ENCODE results near the gene RPL13A.

Gene RPL13A

GRCh38 chr19:49534632-49535385 is 47.4 kb downstream of the RPL13A start:
- peaks cover 85% of the 10 kb centered on the region for H3K36me3 ChIP-seq (ENCODE audit: insufficient read depth, low read length)
- H3K9ac ChIP-seq (ENCODE audit: insufficient read length) = no peak overlapping the region
- no peak overlapping the region for H3K4me3 ChIP-seq
- TF ChIP-seq POLR2AphosphoS5 (IDR thresholded peaks at IDR 0.05; ENCODE audit: borderline replicate concordance, low read depth, low read length) (peak; percentile 0; the same call in 1 of the 2 replicates), EZH2 (IDR thresholded peaks at IDR 0.05) (no peak)
- peak overlapping the region; percentile 78 for H3K27ac ChIP-seq
- no peaks in the 10 kb centered on the region for H3K9me3 ChIP-seq (ENCODE audit: low read depth, low read length)
- DNase-seq (ENCODE audit: low read depth, low spot score) = no peak

DNA sequence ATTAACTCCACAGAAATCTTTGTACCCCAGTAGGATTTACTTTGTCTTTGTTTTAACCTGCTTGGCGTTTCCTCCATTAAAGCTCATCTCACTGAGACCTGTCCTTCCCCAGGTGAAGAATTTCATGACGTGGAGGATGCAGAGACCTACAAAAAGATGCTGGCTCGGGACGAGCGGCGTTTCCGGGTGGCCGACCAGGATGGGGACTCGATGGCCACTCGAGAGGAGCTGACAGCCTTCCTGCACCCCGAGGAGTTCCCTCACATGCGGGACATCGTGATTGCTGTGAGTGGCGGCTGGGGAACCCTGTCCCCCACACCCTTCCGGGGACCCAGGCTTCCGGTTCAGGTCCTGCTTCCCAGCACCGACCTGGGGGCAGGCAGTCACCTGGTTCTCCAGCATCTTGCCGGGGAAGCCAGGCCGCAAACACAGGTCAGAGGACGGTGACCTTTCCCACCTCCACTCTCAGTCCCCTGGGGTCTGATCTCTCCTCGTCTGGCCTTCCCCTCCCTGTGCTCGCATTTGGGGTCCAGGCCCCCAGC is 49.6 kb downstream of the RPL13A start:
- peaks cover 90% of the 10 kb centered on the region for H3K36me3 ChIP-seq (ENCODE audit: insufficient read depth, low read length)
- TF ChIP-seq EZH2 (IDR thresholded peaks at IDR 0.05) = no peak
- TF ChIP-seq FOXP2 (optimal IDR thresholded peaks at IDR 0.05; ENCODE audit: control extremely low read depth, extremely low read length, insufficient read depth) = no peak
- no peak for TF ChIP-seq POLR2AphosphoS5 (IDR thresholded peaks at IDR 0.05; ENCODE audit: borderline replicate concordance, low read depth, low read length)
- no peak overlapping the region for H3K4me3 ChIP-seq
- no peak overlapping the region for H3K9ac ChIP-seq (ENCODE audit: insufficient read length)
- DNase-seq (ENCODE audit: low read depth, low spot score) = no peak
- H3K9me3 ChIP-seq (ENCODE audit: low read depth, low read length) = no peaks in the 10 kb centered on the region
- H3K27ac ChIP-seq = peak overlapping the region; percentile 46; the same call in 1 of the 2 replicates

- no peak overlapping the region for H3K9ac ChIP-seq (ENCODE audit: insufficient read length)
- TF ChIP-seq FOXP2 (optimal IDR thresholded peaks at IDR 0.05; ENCODE audit: control extremely low read depth, extremely low read length, insufficient read depth) (no peak), EZH2 (IDR thresholded peaks at IDR 0.05) (no peak), POLR2AphosphoS5 (IDR thresholded peaks at IDR 0.05; ENCODE audit: borderline replicate concordance, low read depth, low read length) (no peak)
- peaks cover 89% of the 10 kb centered on the region for H3K36me3 ChIP-seq (ENCODE audit: insufficient read depth, low read length)
Observed at GRCh38 chr19:49538643-49539042, 51.2 kb downstream of the RPL13A start.

DNA sequence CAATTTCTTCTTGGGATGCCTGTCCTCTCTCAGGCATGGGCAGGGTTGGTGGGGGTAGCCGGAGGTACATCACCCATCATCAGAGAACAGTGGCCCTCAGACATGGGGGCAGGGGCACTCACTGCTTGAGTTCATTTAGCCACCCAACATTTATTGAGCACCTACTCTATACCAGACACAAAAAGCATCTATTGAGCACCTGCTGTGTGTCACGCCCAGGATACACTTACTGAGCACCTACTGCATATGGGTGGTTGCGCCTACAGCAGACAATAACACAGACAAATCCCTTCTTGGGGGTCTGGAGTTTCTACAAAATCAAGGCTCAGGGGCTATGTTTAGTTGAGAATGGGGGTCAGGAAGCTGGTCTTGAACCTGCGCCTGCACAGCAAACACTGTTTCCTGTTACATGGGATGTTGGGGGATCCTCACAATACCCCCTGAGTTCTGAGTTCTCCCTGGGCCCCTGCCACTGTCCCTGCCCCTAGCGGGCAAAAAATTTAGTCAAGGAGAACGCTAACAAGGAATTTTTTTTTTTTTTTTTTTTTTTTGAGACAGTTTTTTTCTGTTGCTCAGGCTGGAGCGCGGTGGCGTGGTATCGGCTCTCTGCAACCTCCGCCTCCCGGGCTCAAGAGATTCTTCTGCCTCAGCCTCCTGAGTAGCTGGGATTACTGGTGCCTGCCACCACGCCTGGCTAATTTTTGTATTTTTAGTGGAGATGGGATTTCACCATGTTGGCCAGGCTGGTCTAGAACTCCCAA is 52.0 kb downstream of the RPL13A start:
- no peaks in the 10 kb centered on the region for H3K9me3 ChIP-seq (ENCODE audit: low read depth, low read length)
- DNase-seq (ENCODE audit: low read depth, low spot score) = no peak
- no peak overlapping the region for H3K4me3 ChIP-seq
- H3K27ac ChIP-seq = peak overlapping the region; percentile 64
- peaks cover 87% of the 10 kb centered on the region for H3K36me3 ChIP-seq (ENCODE audit: insufficient read depth, low read length)
- no peak overlapping the region for H3K9ac ChIP-seq (ENCODE audit: insufficient read length)
- TF ChIP-seq EZH2 (IDR thresholded peaks at IDR 0.05) (no peak), POLR2AphosphoS5 (IDR thresholded peaks at IDR 0.05; ENCODE audit: borderline replicate concordance, low read depth, low read length) (no peak), FOXP2 (optimal IDR thresholded peaks at IDR 0.05; ENCODE audit: control extremely low read depth, extremely low read length, insufficient read depth) (no peak)

More at GRCh38 chr19:49538643-49539042, 51.2 kb downstream of the RPL13A start:
- no peaks in the 10 kb centered on the region for H3K9me3 ChIP-seq (ENCODE audit: low read depth, low read length)
- no peak overlapping the region for H3K4me3 ChIP-seq
- H3K27ac ChIP-seq = peak overlapping the region; percentile 64; the same call in 1 of the 2 replicates
- DNase-seq (ENCODE audit: low read depth, low spot score) = no peak
